NB4 (cell line): ENCODE data around the gene TMEM17.

Experiments
- CTCF ChIP-seq: IDR thresholded peaks from one replicate; pipeline ENCODE4 v1.5.1; 2012; ENCODE audit warnings: low read depth, low read length
- POLR2A ChIP-seq: IDR thresholded peaks from 2 replicates; pipeline ENCODE4 v1.6.1; 2011; ENCODE audit warnings: mild to moderate bottlenecking; ENCODE audit not compliant: insufficient read length; ENCODE audit errors: extremely low read depth

- TF ChIP-seq CTCF = no peak
- no peak for TF ChIP-seq POLR2A
Observed at GRCh38 chr2:62547854-62548253, 41.9 kb upstream of the TMEM17 start.
